Measurements from ENCODE around the gene TOR1AIP1.
A peak's percentile ranks its signal among the peaks of the same experiment; 100 is the strongest.
"Not testable (repeated sequence)": the region's sequence is repeated elsewhere in the genome, so short reads cannot be mapped to it uniquely, and the experiment has no call there.

Gene TOR1AIP1

GRCh38 chr1:179935909-179936496 is 53.9 kb downstream of the TOR1AIP1 start:
- no peak for DNase-seq (ENCODE audit: low read depth in 2 of 2)

- no peak for DNase-seq (ENCODE audit: low read depth in 2 of 2)
Measured at GRCh38 chr1:179937668-179938254, 55.7 kb downstream of the TOR1AIP1 start.

- DNase-seq (ENCODE audit: low read depth in 2 of 2) = no peak
Measured at GRCh38 chr1:179938752-179939151, 56.7 kb downstream of the TOR1AIP1 start.

GRCh38 chr1:179939941-179940340 is 57.9 kb downstream of the TOR1AIP1 start:
- no peak for DNase-seq (ENCODE audit: low read depth in 2 of 2)

- DNase-seq (ENCODE audit: low read depth in 2 of 2) = no peak
Measured at GRCh38 chr1:179941454-179941853, 59.4 kb downstream of the TOR1AIP1 start.

DNA sequence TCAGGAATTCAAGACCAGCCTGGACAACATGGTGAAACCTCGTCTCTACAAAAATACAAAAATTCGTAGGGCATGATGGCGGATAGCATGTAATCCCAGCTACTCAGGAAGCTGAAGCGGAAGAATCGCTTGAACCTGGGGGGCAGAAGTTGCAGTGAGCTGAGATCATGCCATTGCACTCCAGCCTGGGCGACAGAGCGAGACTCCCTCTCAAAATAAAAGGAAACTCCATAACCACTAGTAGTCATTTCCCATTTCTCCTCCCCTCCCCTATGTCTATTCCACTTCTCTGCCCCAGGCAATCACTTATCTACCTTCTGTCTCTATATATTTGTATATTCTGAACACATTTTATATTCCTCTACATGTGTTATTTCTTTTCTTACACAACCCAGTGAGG is 68.6 kb downstream of the TOR1AIP1 start:
- DNase-seq (ENCODE audit: low read depth in 2 of 2) = no peak

GRCh38 chr1:179951383-179952144 is 69.5 kb downstream of the TOR1AIP1 start:
- no peak for DNase-seq (ENCODE audit: low read depth in 2 of 2)

DNA sequence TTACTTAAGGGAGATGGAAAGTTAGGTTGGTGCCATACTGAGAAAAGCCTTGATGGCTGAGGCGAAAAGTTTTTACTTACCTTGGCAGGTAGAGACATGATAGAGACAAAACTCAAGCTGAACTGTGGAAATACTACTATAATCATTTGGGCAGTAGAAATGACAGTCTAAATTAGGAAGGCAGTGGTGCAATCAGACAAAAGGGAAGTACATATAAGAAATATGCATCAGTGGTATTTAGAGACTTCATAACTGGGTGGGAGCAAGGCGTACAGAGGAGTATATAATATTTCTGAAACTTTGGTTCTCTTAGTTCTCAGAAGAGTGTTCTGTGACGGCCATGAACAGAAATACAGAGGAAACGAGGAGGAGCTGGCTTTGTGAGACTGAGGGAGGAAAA is 70.1 kb downstream of the TOR1AIP1 start:
- DNase-seq (ENCODE audit: low read depth in 2 of 2) = no peak

DNA sequence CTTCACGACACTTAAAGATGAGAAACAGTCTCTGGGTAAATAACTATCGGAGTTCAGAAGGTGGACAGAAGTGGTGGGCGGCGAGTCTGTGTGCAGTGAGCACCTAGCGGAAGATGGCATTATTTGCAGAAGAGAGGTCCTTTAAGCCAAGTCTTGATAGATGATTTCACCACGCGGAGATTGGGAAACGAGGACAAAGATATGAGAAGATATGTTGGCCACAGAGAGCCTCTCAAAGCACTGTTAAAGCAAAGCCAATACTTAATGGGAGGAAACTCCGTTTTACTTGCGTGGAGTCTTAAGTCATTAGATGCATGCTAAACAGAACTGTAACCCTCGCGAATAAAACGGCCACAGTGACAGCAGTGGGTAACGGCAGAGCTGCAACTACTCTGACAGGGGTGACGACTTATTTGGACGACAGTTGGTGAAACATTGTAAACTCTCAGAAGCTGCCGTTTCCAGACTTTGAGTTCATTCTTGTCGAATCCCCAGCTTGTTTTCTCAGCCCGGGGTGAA is 71.9 kb downstream of the TOR1AIP1 start:
- DNase-seq (ENCODE audit: low read depth in 2 of 2) = peak in 1 of 2 donors; percentile 17

DNA sequence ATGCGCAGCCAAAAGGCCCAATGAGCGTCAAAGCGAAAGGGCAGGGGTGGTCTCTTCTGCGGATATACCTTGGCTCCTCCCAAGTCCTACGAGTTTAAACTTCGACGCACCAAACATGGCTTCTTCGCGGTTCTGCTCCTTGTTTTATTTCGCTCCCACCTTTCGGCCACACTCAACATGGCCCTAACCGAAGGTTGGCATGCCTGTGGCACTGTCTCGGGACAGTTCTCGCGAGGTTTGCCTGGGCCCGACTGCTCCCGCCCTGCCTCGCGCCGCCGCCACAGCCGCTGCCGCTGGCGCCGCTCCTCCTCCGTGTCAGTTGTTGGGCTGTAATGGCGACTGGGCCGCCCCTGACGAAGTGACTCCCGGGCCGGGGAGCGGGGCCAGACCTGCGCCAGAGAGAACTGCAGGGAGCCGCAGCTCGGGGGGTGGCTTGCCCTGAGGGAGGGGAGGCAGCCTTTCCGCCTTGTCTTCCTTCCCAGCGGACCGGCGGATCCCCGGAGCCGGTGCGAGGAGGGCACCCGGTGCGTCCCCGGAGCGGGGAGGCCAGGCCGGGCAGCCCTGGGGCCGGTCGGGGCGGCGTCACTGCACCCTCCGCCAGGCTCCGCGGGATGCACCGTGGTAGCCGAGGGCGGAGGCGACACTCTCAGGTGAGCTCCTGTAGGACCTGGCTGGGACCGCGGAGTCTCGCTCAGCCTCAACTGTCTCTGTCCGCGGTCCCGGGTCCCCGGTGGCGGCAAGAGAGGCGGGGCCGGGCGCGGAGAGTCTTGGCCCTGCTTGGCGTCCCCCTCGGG is 72.6 kb downstream of the TOR1AIP1 start, which contains the start of gene CEP350:
Gene CEP350, plus strand, starts transcription at position 318 of the 794 bp plus-strand sequence. CDS start 31,372 bp downstream, outside the sequence.
- peak; percentile 93 to 97 for DNase-seq (ENCODE audit: low read depth in 2 of 2)

DNA sequence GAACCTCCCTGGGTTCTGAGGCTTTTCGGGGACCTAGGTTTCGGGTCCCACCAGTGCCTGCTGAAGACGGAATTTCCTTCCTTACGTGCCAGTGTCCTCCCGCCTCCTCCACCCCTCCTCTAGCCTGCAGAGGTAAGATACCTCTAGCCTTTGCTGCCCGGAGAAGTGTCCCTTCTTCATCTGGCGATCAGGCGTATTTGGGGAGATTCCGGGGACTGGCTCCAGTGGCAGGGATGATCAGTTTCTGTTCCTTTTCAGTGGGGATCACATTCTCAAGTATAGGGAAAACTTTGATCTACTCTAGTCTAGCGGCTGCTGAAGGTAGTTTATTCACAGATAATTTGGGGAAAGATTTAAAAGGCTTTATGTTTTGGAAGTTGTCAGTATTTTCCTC is 73.2 kb downstream of the TOR1AIP1 start:
- no peak for DNase-seq (ENCODE audit: low read depth in 2 of 2)

- DNase-seq (ENCODE audit: low read depth in 2 of 2) = no peak
Measured at GRCh38 chr1:179955731-179956130, 73.6 kb downstream of the TOR1AIP1 start.

- DNase-seq (ENCODE audit: low read depth in 2 of 2) = no peak
Measured at GRCh38 chr1:179958359-179958758, 76.3 kb downstream of the TOR1AIP1 start.

DNA sequence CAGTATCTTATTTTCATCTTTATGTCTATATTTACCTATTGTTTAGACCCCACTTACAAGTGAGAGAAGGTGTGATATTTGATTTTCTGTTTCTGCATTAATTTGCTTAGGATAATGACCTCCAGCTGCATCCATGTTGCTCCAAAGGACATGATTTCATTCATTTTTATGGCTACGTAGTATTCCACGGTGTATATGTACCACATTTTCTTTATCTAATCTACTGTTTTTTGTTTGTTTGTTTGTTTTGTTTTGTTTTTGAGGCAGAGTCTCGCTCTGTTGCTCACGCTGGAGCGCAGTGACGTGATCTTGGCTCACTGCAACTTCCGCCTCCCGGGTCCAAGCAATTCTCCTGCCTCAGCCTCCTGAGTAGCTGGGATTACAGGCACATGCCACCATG is 80.1 kb downstream of the TOR1AIP1 start:
- not testable (repeated sequence) for DNase-seq (ENCODE audit: low read depth in 2 of 2)

DNA sequence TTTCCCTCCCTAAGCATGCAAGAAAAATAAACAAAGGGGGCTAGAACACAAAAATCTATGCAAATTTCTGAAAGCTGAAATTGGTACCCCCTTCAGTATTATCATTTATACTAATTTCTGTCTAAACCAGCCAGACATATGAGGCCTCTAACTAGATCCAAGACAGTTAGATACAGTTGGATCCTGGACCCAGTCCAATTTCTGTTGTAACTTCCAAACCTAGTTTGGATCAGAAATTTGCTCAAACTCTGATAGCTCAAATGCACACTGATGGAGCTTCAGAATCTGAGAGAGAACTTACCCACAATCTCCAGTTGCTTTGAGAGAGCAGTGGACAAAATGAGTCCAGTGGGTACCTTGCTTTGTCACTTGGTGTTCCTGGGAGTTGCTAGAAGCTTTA is 84.5 kb downstream of the TOR1AIP1 start:
- no peak for DNase-seq (ENCODE audit: low read depth in 2 of 2)

- DNase-seq (ENCODE audit: low read depth in 2 of 2) = no peak
Measured at GRCh38 chr1:179968284-179968993, 86.4 kb downstream of the TOR1AIP1 start.

GRCh38 chr1:179968994-179969919 is 87.2 kb downstream of the TOR1AIP1 start:
- DNase-seq (ENCODE audit: low read depth in 2 of 2) = no peak

Data from stimulated activated CD8-positive, alpha-beta memory T cell treated with anti-CD3 and anti-CD28 coated beads, Interleukin-2, amount 100 ng/mL, for 48 hours (primary cell).